Mucosa of descending colon (tissue), 3 donors: ENCODE results near the gene VAT1L. TPM values are rescaled to one million over a fixed set of nuclear protein-coding genes. Genes with fewer than 3 reads are reported as not detected.

Experiments used
- ATAC-seq: fragments of 200-7000 bp; cut with Tn5 transposase; one replicate; pipeline ENCODE4 v1.9.1; 2020; ENCODE audit warnings: mild to moderate bottlenecking, moderate library complexity
- DNase-seq, 3 donors: peaks; one replicate each; pipeline ENCODE4 v3.0.0-alpha.2; 2020
- H3K36me3 ChIP-seq: fragments of 200-600 bp; one replicate; pipeline ENCODE4 v1.8.0; 2021; ENCODE audit warnings: low read depth, mild to moderate bottlenecking
- H3K4me1 ChIP-seq: fragments of 200-600 bp; one replicate; pipeline ENCODE4 v1.8.0; 2021; ENCODE audit warnings: low read depth, mild to moderate bottlenecking
- H3K4me3 ChIP-seq: fragments of 200-600 bp; one replicate; pipeline ENCODE4 v1.8.0; 2021; ENCODE audit warnings: mild to moderate bottlenecking
- H3K9me3 ChIP-seq: fragments of 200-600 bp; one replicate; pipeline ENCODE4 v1.8.0; 2021; ENCODE audit warnings: mild to moderate bottlenecking
- CTCF ChIP-seq: fragments of 200-600 bp; IDR thresholded peaks from one replicate; pipeline ENCODE4 v1.8.0; 2022; ENCODE audit warnings: antibody characterized with exemption, mild to moderate bottlenecking
- intact Hi-C, 2 donors: fragments of 100-400 bp; cut with DNase I in 1 of 2; cut with micrococcal nuclease in 1 of 2; formaldehyde crosslinking; loops; one replicate each; pipeline versions ENCODE4 v1.11.0 to v1.11.1; 2022; cut with DNase I, micrococcal nuclease
- total RNA-seq, 3 donors: library from RNA; stranded (reverse); fragmentation: NEBNext Ultra II Directional in 2 of 3; extraction: Animal tissue kit (Norgen Biotek cat#: 25700) in 2 of 3; gene quantifications; one replicate each; pipeline versions ENCODE4 v1.2.1 to v1.2.4, GENCODE V29; 2021 to 2023
- donor health status: DM: no; HTN: no; CAD: no; lungs with moderate emphysema.
- donor health status: DM: no; HTN: no; CAD: no.
- donor health status: DM: no; HTN: yes; CAD: no.

Gene VAT1L
- total RNA-seq, 3 donors from 2014 or later: 0.84 to 8.7 (median 0.84) TPM

- H3K4me3 ChIP-seq: no peak overlapping the region
- intact Hi-C loops: no loop called here
- no peaks in the 10 kb centered on the region for H3K9me3 ChIP-seq
- TF ChIP-seq CTCF: no peak
- no peaks in the 10 kb centered on the region for H3K4me1 ChIP-seq
- ATAC-seq (no peak), DNase-seq (no peak)
- no peaks in the 10 kb centered on the region for H3K36me3 ChIP-seq
Measured at GRCh38 chr16:77748421-77749005, 39.9 kb upstream of the VAT1L start.

- Histone ChIP-seq H3K9me3 (no peaks in the 10 kb centered on the region), H3K36me3 (no peaks in the 10 kb centered on the region), H3K4me1 (no peaks in the 10 kb centered on the region), H3K4me3 (no peak overlapping the region)
- TF ChIP-seq CTCF: no peak
- DNase-seq: no peak
- intact Hi-C loops: no loop called here
- ATAC-seq: no peak
Measured at GRCh38 chr16:77749415-77749814, 38.9 kb upstream of the VAT1L start.

GRCh38 chr16:77758046-77758445 lies 30.3 kb upstream of the VAT1L start:
- ATAC-seq (no peak), DNase-seq (no peak)
- no peaks in the 10 kb centered on the region for H3K36me3 ChIP-seq

GRCh38 chr16:77758508-77758907 lies 29.9 kb upstream of the VAT1L start:
- intact Hi-C loops: no loop called here
- Histone ChIP-seq H3K4me1 (no peaks in the 10 kb centered on the region), H3K9me3 (no peaks in the 10 kb centered on the region), H3K4me3 (no peak overlapping the region), H3K36me3 (no peaks in the 10 kb centered on the region)
- ATAC-seq (no peak), DNase-seq (no peak)
- no peak for TF ChIP-seq CTCF

More at GRCh38 chr16:77758046-77758445, 30.3 kb upstream of the VAT1L start:
- intact Hi-C loops: no loop called here
- H3K4me1 ChIP-seq: no peaks in the 10 kb centered on the region
- no peak overlapping the region for H3K4me3 ChIP-seq
- TF ChIP-seq CTCF: no peak
- H3K9me3 ChIP-seq: no peaks in the 10 kb centered on the region

GRCh38 chr16:77759201-77759600 lies 29.2 kb upstream of the VAT1L start:
- Histone ChIP-seq H3K36me3 (no peaks in the 10 kb centered on the region), H3K4me3 (no peak overlapping the region), H3K9me3 (no peaks in the 10 kb centered on the region), H3K4me1 (no peaks in the 10 kb centered on the region)
- intact Hi-C loops: no loop called here
- DNase-seq (no peak), ATAC-seq (no peak)
- TF ChIP-seq CTCF: no peak

GRCh38 chr16:77759821-77760220 lies 28.5 kb upstream of the VAT1L start:
- DNase-seq: no peak
- no peaks in the 10 kb centered on the region for H3K9me3 ChIP-seq
- H3K4me1 ChIP-seq: no peaks in the 10 kb centered on the region
- no peak overlapping the region for H3K4me3 ChIP-seq
- no peak for TF ChIP-seq CTCF
- ATAC-seq: no peak
- intact Hi-C loops: no loop called here
- H3K36me3 ChIP-seq: no peaks in the 10 kb centered on the region
